HEK293 (cell line): ENCODE results near the gene TIAL1.

Experiments
- GFI1B ChIP-seq: fragments of 450-650 bp; formaldehyde crosslinking; IDR thresholded peaks from 2 replicates; pipeline ENCODE4 v1.5.1; 2016; ENCODE audit warnings: missing biosample characterization, missing genetic modification characterization
- GLIS1 ChIP-seq: fragments of 450-650 bp; formaldehyde crosslinking; IDR thresholded peaks from 2 replicates; pipeline ENCODE4 v1.5.1; 2016; ENCODE audit warnings: missing biosample characterization, missing genetic modification characterization
- MEIS1 ChIP-seq: sonication (generic); formaldehyde crosslinking; IDR thresholded peaks from 2 replicates; pipeline ENCODE4 v1.8.1; 2022; ENCODE audit warnings: missing genetic modification reagents, mild to moderate bottlenecking, borderline replicate concordance
- MYNN ChIP-seq: fragments of 450-650 bp; formaldehyde crosslinking; IDR thresholded peaks from 2 replicates; pipeline ENCODE4 v1.5.1; 2016; ENCODE audit warnings: missing biosample characterization, missing genetic modification characterization, borderline replicate concordance
- PRDM1 ChIP-seq: fragments of 450-650 bp; formaldehyde crosslinking; IDR thresholded peaks from 2 replicates; pipeline ENCODE4; 2016; ENCODE audit warnings: missing biosample characterization, missing genetic modification characterization
- WT1 ChIP-seq: fragments of 450-650 bp; formaldehyde crosslinking; IDR thresholded peaks from 2 replicates; pipeline ENCODE4 v1.5.1; 2016; ENCODE audit warnings: missing biosample characterization, missing genetic modification characterization
- ZFHX2 ChIP-seq: fragments of 450-650 bp; formaldehyde crosslinking; conservative IDR thresholded peaks from 2 replicates; pipeline ENCODE4 v1.5.1; 2016; ENCODE audit warnings: missing biosample characterization, missing genetic modification characterization
- ZFP37 ChIP-seq: fragments of 450-650 bp; formaldehyde crosslinking; IDR thresholded peaks from 2 replicates; pipeline ENCODE4 v1.5.1; 2016; ENCODE audit warnings: missing biosample characterization, missing genetic modification characterization
- ZNF10 ChIP-seq: fragments of 450-650 bp; formaldehyde crosslinking; IDR thresholded peaks from 2 replicates; pipeline ENCODE4 v1.5.1; 2017; ENCODE audit warnings: missing biosample characterization, missing genetic modification characterization
- ZNF121 ChIP-seq: fragments of 450-650 bp; formaldehyde crosslinking; IDR thresholded peaks from 2 replicates; pipeline ENCODE4 v1.5.1; 2016; ENCODE audit warnings: missing biosample characterization, missing genetic modification characterization
- ZNF148 ChIP-seq: fragments of 450-650 bp; formaldehyde crosslinking; IDR thresholded peaks from 2 replicates; pipeline ENCODE4 v1.5.0; 2017; ENCODE audit warnings: missing biosample characterization, missing genetic modification characterization, borderline replicate concordance
- ZNF174 ChIP-seq: fragments of 450-650 bp; formaldehyde crosslinking; IDR thresholded peaks from 2 replicates; pipeline ENCODE4 v1.5.0; 2017; ENCODE audit warnings: missing biosample characterization, mild to moderate bottlenecking, missing genetic modification characterization
- ZNF18 ChIP-seq: fragments of 450-650 bp; formaldehyde crosslinking; IDR thresholded peaks from 2 replicates; pipeline ENCODE4 v1.5.1; 2016; ENCODE audit warnings: missing biosample characterization, missing genetic modification characterization
- ZNF23 ChIP-seq: fragments of 450-650 bp; formaldehyde crosslinking; IDR thresholded peaks from 2 replicates; pipeline ENCODE4 v1.5.1; 2016; ENCODE audit warnings: missing biosample characterization, missing genetic modification characterization, borderline replicate concordance
- ZNF311 ChIP-seq: fragments of 450-650 bp; formaldehyde crosslinking; IDR thresholded peaks from 2 replicates; pipeline ENCODE4 v1.5.1; 2017; ENCODE audit warnings: missing biosample characterization, missing genetic modification characterization, borderline replicate concordance
- ZNF324 ChIP-seq: fragments of 450-650 bp; formaldehyde crosslinking; IDR thresholded peaks from 2 replicates; pipeline ENCODE4 v1.5.1; 2016; ENCODE audit warnings: missing biosample characterization, missing genetic modification characterization
- ZNF350 ChIP-seq: fragments of 450-650 bp; formaldehyde crosslinking; IDR thresholded peaks from 2 replicates; pipeline ENCODE4 v1.5.0; 2017; ENCODE audit warnings: missing biosample characterization, mild to moderate bottlenecking, missing genetic modification characterization
- ZNF501 ChIP-seq: fragments of 450-650 bp; formaldehyde crosslinking; IDR thresholded peaks from 2 replicates; pipeline ENCODE4 v1.5.1; 2016; ENCODE audit warnings: missing biosample characterization, missing genetic modification characterization
- ZNF544 ChIP-seq: fragments of 450-650 bp; formaldehyde crosslinking; IDR thresholded peaks from 2 replicates; pipeline ENCODE4 v1.5.0; 2017; ENCODE audit warnings: missing biosample characterization, missing genetic modification characterization
- ZNF555 ChIP-seq: fragments of 450-650 bp; formaldehyde crosslinking; conservative IDR thresholded peaks from 2 replicates; pipeline ENCODE4 v1.5.1; 2017; ENCODE audit warnings: missing biosample characterization, mild to moderate bottlenecking, missing genetic modification characterization, inconsistent platforms
- ZNF623 ChIP-seq: fragments of 450-650 bp; formaldehyde crosslinking; IDR thresholded peaks from 2 replicates; pipeline ENCODE4 v1.5.1; 2016; ENCODE audit warnings: missing biosample characterization, missing genetic modification characterization
- ZNF629 ChIP-seq: fragments of 450-650 bp; formaldehyde crosslinking; IDR thresholded peaks from 2 replicates; pipeline ENCODE4 v1.5.1; 2017; ENCODE audit warnings: missing biosample characterization, missing genetic modification characterization
- ZNF843 ChIP-seq: fragments of 450-650 bp; formaldehyde crosslinking; IDR thresholded peaks from 2 replicates; pipeline ENCODE4 v1.5.1; 2016; ENCODE audit warnings: missing biosample characterization, missing genetic modification characterization
- TF ChIP-seq, protein P1 (sequence below): fragments of 450-650 bp; formaldehyde crosslinking; optimal IDR thresholded peaks from 2 replicates; pipeline ENCODE3; 2016; ENCODE audit warnings: missing biosample characterization, mild to moderate bottlenecking, missing genetic modification characterization
- TF ChIP-seq, protein P2 (sequence below): fragments of 450-650 bp; formaldehyde crosslinking; IDR thresholded peaks from 2 replicates; pipeline ENCODE4; 2016; ENCODE audit warnings: missing biosample characterization, missing genetic modification characterization
- TF ChIP-seq, protein P3 (sequence below): fragments of 450-650 bp; formaldehyde crosslinking; conservative IDR thresholded peaks from 2 replicates; pipeline ENCODE4 v1.5.1; 2016; ENCODE audit warnings: low read depth, missing biosample characterization, missing genetic modification characterization
- TF ChIP-seq, protein P4 (sequence below): fragments of 450-650 bp; formaldehyde crosslinking; IDR thresholded peaks from 2 replicates; pipeline ENCODE4 v1.5.1; 2017; ENCODE audit warnings: missing biosample characterization, missing genetic modification characterization

TIAL1 gene

GRCh38 chr10:119597405-119598186 lies 832 bp upstream of the TIAL1 start (continued):
- TF ChIP-seq, protein P1, sequence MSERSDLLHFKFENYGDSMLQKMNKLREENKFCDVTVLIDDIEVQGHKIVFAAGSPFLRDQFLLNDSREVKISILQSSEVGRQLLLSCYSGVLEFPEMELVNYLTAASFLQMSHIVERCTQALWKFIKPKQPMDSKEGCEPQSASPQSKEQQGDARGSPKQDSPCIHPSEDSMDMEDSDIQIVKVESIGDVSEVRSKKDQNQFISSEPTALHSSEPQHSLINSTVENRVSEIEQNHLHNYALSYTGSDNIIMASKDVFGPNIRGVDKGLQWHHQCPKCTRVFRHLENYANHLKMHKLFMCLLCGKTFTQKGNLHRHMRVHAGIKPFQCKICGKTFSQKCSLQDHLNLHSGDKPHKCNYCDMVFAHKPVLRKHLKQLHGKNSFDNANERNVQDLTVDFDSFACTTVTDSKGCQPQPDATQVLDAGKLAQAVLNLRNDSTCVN: no peak
- TF ChIP-seq, protein P2, sequence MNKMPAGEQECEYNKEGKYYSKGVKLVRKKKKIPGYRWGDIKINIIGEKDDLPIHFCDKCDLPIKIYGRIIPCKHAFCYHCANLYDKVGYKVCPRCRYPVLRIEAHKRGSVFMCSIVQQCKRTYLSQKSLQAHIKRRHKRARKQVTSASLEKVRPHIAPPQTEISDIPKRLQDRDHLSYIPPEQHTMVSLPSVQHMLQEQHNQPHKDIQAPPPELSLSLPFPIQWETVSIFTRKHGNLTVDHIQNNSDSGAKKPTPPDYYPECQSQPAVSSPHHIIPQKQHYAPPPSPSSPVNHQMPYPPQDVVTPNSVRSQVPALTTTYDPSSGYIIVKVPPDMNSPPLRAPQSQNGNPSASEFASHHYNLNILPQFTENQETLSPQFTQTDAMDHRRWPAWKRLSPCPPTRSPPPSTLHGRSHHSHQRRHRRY (tag by site-specific recombination): no peak
- TF ChIP-seq ZNF555 (tag by site-specific recombination): no peak
- TF ChIP-seq GFI1B: no peak
- TF ChIP-seq, protein P3, sequence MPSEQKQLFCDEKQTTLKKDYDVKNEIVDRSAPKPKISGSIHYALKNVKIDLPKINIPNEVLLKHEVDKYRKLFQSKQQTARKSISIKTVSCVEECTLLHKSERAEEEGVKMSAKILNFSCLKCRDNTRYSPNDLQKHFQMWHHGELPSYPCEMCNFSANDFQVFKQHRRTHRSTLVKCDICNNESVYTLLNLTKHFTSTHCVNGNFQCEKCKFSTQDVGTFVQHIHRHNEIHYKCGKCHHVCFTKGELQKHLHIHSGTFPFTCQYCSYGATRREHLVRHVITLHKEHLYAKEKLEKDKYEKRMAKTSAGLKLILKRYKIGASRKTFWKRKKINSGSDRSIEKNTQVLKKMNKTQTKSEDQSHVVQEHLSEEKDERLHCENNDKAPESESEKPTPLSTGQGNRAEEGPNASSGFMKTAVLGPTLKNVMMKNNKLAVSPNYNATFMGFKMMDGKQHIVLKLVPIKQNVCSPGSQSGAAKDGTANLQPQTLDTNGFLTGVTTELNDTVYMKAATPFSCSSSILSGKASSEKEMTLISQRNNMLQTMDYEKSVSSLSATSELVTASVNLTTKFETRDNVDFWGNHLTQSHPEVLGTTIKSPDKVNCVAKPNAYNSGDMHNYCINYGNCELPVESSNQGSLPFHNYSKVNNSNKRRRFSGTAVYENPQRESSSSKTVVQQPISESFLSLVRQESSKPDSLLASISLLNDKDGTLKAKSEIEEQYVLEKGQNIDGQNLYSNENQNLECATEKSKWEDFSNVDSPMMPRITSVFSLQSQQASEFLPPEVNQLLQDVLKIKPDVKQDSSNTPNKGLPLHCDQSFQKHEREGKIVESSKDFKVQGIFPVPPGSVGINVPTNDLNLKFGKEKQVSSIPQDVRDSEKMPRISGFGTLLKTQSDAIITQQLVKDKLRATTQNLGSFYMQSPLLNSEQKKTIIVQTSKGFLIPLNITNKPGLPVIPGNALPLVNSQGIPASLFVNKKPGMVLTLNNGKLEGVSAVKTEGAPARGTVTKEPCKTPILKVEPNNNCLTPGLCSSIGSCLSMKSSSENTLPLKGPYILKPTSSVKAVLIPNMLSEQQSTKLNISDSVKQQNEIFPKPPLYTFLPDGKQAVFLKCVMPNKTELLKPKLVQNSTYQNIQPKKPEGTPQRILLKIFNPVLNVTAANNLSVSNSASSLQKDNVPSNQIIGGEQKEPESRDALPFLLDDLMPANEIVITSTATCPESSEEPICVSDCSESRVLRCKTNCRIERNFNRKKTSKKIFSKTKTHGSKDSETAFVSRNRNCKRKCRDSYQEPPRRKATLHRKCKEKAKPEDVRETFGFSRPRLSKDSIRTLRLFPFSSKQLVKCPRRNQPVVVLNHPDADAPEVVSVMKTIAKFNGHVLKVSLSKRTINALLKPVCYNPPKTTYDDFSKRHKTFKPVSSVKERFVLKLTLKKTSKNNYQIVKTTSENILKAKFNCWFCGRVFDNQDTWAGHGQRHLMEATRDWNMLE (tag by site-specific recombination): no peak
- no peak for TF ChIP-seq ZNF544
- 0 out of 2 replicates have a peak, but pooled peaks have one; percentile 11 for TF ChIP-seq ZNF18 (tag by site-specific recombination)
- TF ChIP-seq ZNF843: no peak; the same call in 1 of the 2 replicates
- no peak for TF ChIP-seq ZNF629 (tag by site-specific recombination)
- TF ChIP-seq ZNF23 (tag by site-specific recombination): no peak
- TF ChIP-seq ZNF324: no peak
- no peak for TF ChIP-seq WT1 (tag by site-specific recombination)
- no peak for TF ChIP-seq ZNF623 (tag by site-specific recombination)
- no peak for TF ChIP-seq MYNN
- TF ChIP-seq ZNF10 (tag by site-specific recombination): no peak
- no peak for TF ChIP-seq MEIS1 (CRISPR knock-in tag)
- TF ChIP-seq PRDM1 (tag by site-specific recombination): no peak
- TF ChIP-seq ZFP37 (tag by site-specific recombination): no peak
- peak; percentile 72; the same call in 1 of the 2 replicates for TF ChIP-seq ZNF121 (tag by site-specific recombination)
- TF ChIP-seq GLIS1 (tag by site-specific recombination): no peak
- no peak for TF ChIP-seq ZNF174 (tag by site-specific recombination)
- TF ChIP-seq ZNF350 (tag by site-specific recombination): no peak
- no peak for TF ChIP-seq ZNF148 (tag by site-specific recombination)
- no peak for TF ChIP-seq ZNF311 (tag by site-specific recombination)
- TF ChIP-seq, protein P4, sequence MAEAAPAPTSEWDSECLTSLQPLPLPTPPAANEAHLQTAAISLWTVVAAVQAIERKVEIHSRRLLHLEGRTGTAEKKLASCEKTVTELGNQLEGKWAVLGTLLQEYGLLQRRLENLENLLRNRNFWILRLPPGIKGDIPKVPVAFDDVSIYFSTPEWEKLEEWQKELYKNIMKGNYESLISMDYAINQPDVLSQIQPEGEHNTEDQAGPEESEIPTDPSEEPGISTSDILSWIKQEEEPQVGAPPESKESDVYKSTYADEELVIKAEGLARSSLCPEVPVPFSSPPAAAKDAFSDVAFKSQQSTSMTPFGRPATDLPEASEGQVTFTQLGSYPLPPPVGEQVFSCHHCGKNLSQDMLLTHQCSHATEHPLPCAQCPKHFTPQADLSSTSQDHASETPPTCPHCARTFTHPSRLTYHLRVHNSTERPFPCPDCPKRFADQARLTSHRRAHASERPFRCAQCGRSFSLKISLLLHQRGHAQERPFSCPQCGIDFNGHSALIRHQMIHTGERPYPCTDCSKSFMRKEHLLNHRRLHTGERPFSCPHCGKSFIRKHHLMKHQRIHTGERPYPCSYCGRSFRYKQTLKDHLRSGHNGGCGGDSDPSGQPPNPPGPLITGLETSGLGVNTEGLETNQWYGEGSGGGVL (tag by site-specific recombination): no peak
- 0 out of 2 replicates have a peak, but pooled peaks have one; percentile 56 for TF ChIP-seq ZNF501 (tag by site-specific recombination)
- TF ChIP-seq ZFHX2 (tag by site-specific recombination): no peak
